ENCODE data around the gene SUSD3.
"Not testable (repeated sequence)": the region's sequence is repeated elsewhere in the genome, so short reads cannot be mapped to it uniquely, and the experiment has no call there.

SUSD3 gene

GRCh38 chr9:93092251-93092991, 33.9 kb downstream of the SUSD3 start:
- no peak for DNase-seq (ENCODE audit: low spot score)

GRCh38 chr9:93093127-93093876, 34.8 kb downstream of the SUSD3 start:
- no peak for DNase-seq (ENCODE audit: low spot score)

- no peak for DNase-seq (ENCODE audit: low spot score)
Measured at GRCh38 chr9:93093877-93094657, 35.6 kb downstream of the SUSD3 start.

GRCh38 chr9:93094658-93095204, 36.2 kb downstream of the SUSD3 start:
- peak; percentile 37 for DNase-seq (ENCODE audit: low spot score)

GRCh38 chr9:93095205-93096130, 37.0 kb downstream of the SUSD3 start:
- peak; percentile 95 for DNase-seq (ENCODE audit: low spot score)

GRCh38 chr9:93096131-93096802, 37.8 kb downstream of the SUSD3 start, which contains the start of gene CARD19:
Gene CARD19, plus strand, starts transcription at chr9:93096217. Its CDS starts 129 bp downstream, at chr9:93096346.
- DNase-seq (ENCODE audit: low spot score), result no peak

GRCh38 chr9:93096811-93097382, 38.4 kb downstream of the SUSD3 start:
- no peak for DNase-seq (ENCODE audit: low spot score)

- DNase-seq (ENCODE audit: low spot score), result no peak
Measured at GRCh38 chr9:93097511-93098201, 39.2 kb downstream of the SUSD3 start.

GRCh38 chr9:93098236-93098946, 39.9 kb downstream of the SUSD3 start:
- no peak for DNase-seq (ENCODE audit: low spot score)

GRCh38 chr9:93099551-93100275, 41.2 kb downstream of the SUSD3 start:
- no peak for DNase-seq (ENCODE audit: low spot score)

GRCh38 chr9:93100276-93100636, 41.8 kb downstream of the SUSD3 start:
- DNase-seq (ENCODE audit: low spot score), result no peak

- not testable (repeated sequence) for DNase-seq (ENCODE audit: low spot score)
Measured at GRCh38 chr9:93101086-93101485, 42.6 kb downstream of the SUSD3 start.

GRCh38 chr9:93105620-93106019, 47.1 kb downstream of the SUSD3 start:
- no peak for DNase-seq (ENCODE audit: low spot score)

GRCh38 chr9:93107151-93107824, 48.8 kb downstream of the SUSD3 start:
- DNase-seq (ENCODE audit: low spot score), result no peak

- DNase-seq (ENCODE audit: low spot score), result no peak
Measured at GRCh38 chr9:93107825-93108161, 49.3 kb downstream of the SUSD3 start.

- no peak for DNase-seq (ENCODE audit: low spot score)
Measured at GRCh38 chr9:93108291-93109041, 50.0 kb downstream of the SUSD3 start.

All from SK-N-DZ (cell line).